SK-N-DZ (cell line): Measurements from ENCODE around the gene MBD3L1. TPM values are rescaled to one million over a fixed set of nuclear protein-coding genes. Genes with fewer than 3 reads are reported as not detected.

ENCODE experiments used
- DNase-seq: peaks from one replicate; pipeline ENCODE4 v3.0.0-alpha.2; 2015; ENCODE audit warnings: low spot score
- polyA plus RNA-seq, 2 experiments: library from polyadenylated mRNA; depleted of rRNA; stranded (reverse); fragments of >200 nt; gene quantifications; 2 replicates each; pipeline ENCODE4 v1.2.3, GENCODE V29; 2014

The MBD3L1 gene
- polyA plus RNA-seq (2014; cell fraction: cytosol; rRNA removed), result not detected in 2 replicates
- not detected in 2 replicates for polyA plus RNA-seq (2014; cell fraction: nucleus; rRNA removed)

GRCh38 chr19:8832132-8833021 is at the start of gene MBD3L1, which contains the start of gene ZNF558:
Gene MBD3L1, plus strand, starts transcription at chr19:8832377. Its CDS starts 10,302 bp downstream, at chr19:8842679.
Gene ZNF558, minus strand, starts transcription at chr19:8832304. Its CDS starts 9,645 bp downstream, at chr19:8822659.
- peak; percentile 97 for DNase-seq

- DNase-seq, result no peak
These were observed 37.4 kb upstream of the MBD3L1 start for GRCh38 chr19:8794823-8795222.

GRCh38 chr19:8806661-8807060 is 25.5 kb upstream of the MBD3L1 start:
- DNase-seq, result no peak

GRCh38 chr19:8811315-8812172 is 20.6 kb upstream of the MBD3L1 start:
- no peak for DNase-seq

- DNase-seq, result no peak
These were observed 18.0 kb upstream of the MBD3L1 start for GRCh38 chr19:8814176-8814575.

- DNase-seq, result no peak
These were observed 16.4 kb upstream of the MBD3L1 start for GRCh38 chr19:8815780-8816179.

- DNase-seq, result no peak
These were observed 11.9 kb upstream of the MBD3L1 start for GRCh38 chr19:8820234-8820633.

- no peak for DNase-seq
These were observed 10.4 kb upstream of the MBD3L1 start for GRCh38 chr19:8821748-8822241.

GRCh38 chr19:8826371-8826770 is 5.8 kb upstream of the MBD3L1 start:
- no peak for DNase-seq

GRCh38 chr19:8827277-8827676 is 4.9 kb upstream of the MBD3L1 start:
- DNase-seq, result no peak

GRCh38 chr19:8831373-8831772 is 804 bp upstream of the MBD3L1 start:
- no peak for DNase-seq

- no peak for DNase-seq
These were observed 395 bp upstream of the MBD3L1 start for GRCh38 chr19:8831832-8832131.

- DNase-seq, result no peak
These were observed 3.3 kb downstream of the MBD3L1 start for GRCh38 chr19:8835446-8835845.

- no peak for DNase-seq
These were observed 3.7 kb downstream of the MBD3L1 start for GRCh38 chr19:8835877-8836276.

- DNase-seq, result no peak
These were observed 8.5 kb downstream of the MBD3L1 start for GRCh38 chr19:8840708-8841107.

GRCh38 chr19:8846819-8847218 is 14.6 kb downstream of the MBD3L1 start:
- no peak for DNase-seq

GRCh38 chr19:8849232-8849631 is 17.1 kb downstream of the MBD3L1 start:
- DNase-seq, result no peak

GRCh38 chr19:8850488-8850887 is 18.3 kb downstream of the MBD3L1 start:
- DNase-seq, result no peak

- DNase-seq, result no peak
These were observed 26.1 kb downstream of the MBD3L1 start for GRCh38 chr19:8858260-8858659.

GRCh38 chr19:8866344-8866743 is 34.2 kb downstream of the MBD3L1 start:
- DNase-seq, result no peak

GRCh38 chr19:8877854-8878705 is 45.9 kb downstream of the MBD3L1 start:
- DNase-seq, result peak; percentile 15
